Colonic mucosa (tissue), 4 donors: ENCODE results near the gene VSNL1. TPM values are rescaled to one million over a fixed set of nuclear protein-coding genes. Genes with fewer than 3 reads are reported as not detected.

Experiments used
- DNase-seq: peaks from one replicate; pipeline ENCODE4 v3.0.0-alpha.2; 2020
- H3K27ac ChIP-seq: fragments of 200-600 bp; one replicate; pipeline ENCODE4 v1.8.0; 2021
- H3K27me3 ChIP-seq: fragments of 200-600 bp; one replicate; pipeline ENCODE4 v1.8.0; 2021
- H3K36me3 ChIP-seq: fragments of 200-600 bp; one replicate; pipeline ENCODE4 v1.8.0; 2021
- H3K4me1 ChIP-seq: fragments of 200-600 bp; one replicate; pipeline ENCODE4 v1.8.0; 2021; ENCODE audit warnings: mild to moderate bottlenecking
- H3K4me3 ChIP-seq: fragments of 200-600 bp; one replicate; pipeline ENCODE4 v1.8.0; 2021
- H3K9ac ChIP-seq, 2 donors: one replicate each; pipeline ENCODE4 v1.7.0; 2013; ENCODE audit warnings: control low read depth in 2 of 2, low read depth in 2 of 2, low read length in 2 of 2
- H3K9me3 ChIP-seq: fragments of 200-600 bp; one replicate; pipeline ENCODE4 v1.8.0; 2021
- CTCF ChIP-seq: fragments of 200-600 bp; IDR thresholded peaks from one replicate; pipeline ENCODE4 v1.8.0; 2022; ENCODE audit warnings: antibody characterized with exemption, mild to moderate bottlenecking
- intact Hi-C: fragments of 100-400 bp; cut with DNase I; formaldehyde crosslinking; loops from one replicate; pipeline ENCODE4 v1.14.1; 2022
- total RNA-seq, 2 donors: library from RNA; stranded (reverse); fragmentation: NEBNext Ultra II Directional in 1 of 2; extraction: Animal tissue kit (Norgen Biotek cat#: 25700) in 1 of 2; gene quantifications; one replicate each; pipeline ENCODE4 v1.2.1, GENCODE V29; 2021
- donor health status: healthy.
- donor health status: DM: no; HTN: no; CAD: no.
- donor health status: DM: no; HTN: no; CAD: no.

The VSNL1 gene
- total RNA-seq, 2 donors from 2014 or later = 7.4 to 8.1 TPM

- no peaks in the 10 kb centered on the region for H3K4me1 ChIP-seq
- H3K27me3 ChIP-seq = no peaks in the 10 kb centered on the region
- intact Hi-C loops = no loop called here
Measured at GRCh38 chr2:17538844-17539554, 1.5 kb upstream of the VSNL1 start.

GRCh38 chr2:17539611-17540092 lies 844 bp upstream of the VSNL1 start:
- H3K9ac ChIP-seq = peak overlapping the region; percentile 81 to 89
- intact Hi-C loops = no loop called here
- TF ChIP-seq CTCF = no peak
- DNase-seq = peak; percentile 79
- no peaks in the 10 kb centered on the region for H3K36me3 ChIP-seq
- peak overlapping the region; percentile 49 for H3K4me3 ChIP-seq
- peak overlapping the region; percentile 83 for H3K27ac ChIP-seq
- no peaks in the 10 kb centered on the region for H3K4me1 ChIP-seq
- no peaks in the 10 kb centered on the region for H3K27me3 ChIP-seq
- no peaks in the 10 kb centered on the region for H3K9me3 ChIP-seq

More at GRCh38 chr2:17538844-17539554, 1.5 kb upstream of the VSNL1 start:
- Histone ChIP-seq H3K9me3 (no peaks in the 10 kb centered on the region), H3K27ac (peak overlapping the region; percentile 83), H3K36me3 (no peaks in the 10 kb centered on the region), H3K4me3 (peak overlapping the region; percentile 49), H3K9ac (peak overlapping the region; percentile 37 to 89)
- no peak for TF ChIP-seq CTCF
- DNase-seq = peak; percentile 75

- peak overlapping the region; percentile 17 to 89 for H3K9ac ChIP-seq
- peak overlapping the region; percentile 49 for H3K4me3 ChIP-seq
- H3K27ac ChIP-seq = peak overlapping the region; percentile 83
- no peak for DNase-seq
- peaks cover under 1% of the 10 kb centered on the region for H3K4me1 ChIP-seq
- no peaks in the 10 kb centered on the region for H3K27me3 ChIP-seq
- H3K9me3 ChIP-seq = no peaks in the 10 kb centered on the region
- no peak for TF ChIP-seq CTCF
- H3K36me3 ChIP-seq = no peaks in the 10 kb centered on the region
- intact Hi-C loops = no loop called here
Measured at GRCh38 chr2:17540813-17541530, 476 bp downstream of the VSNL1 start.

- H3K4me1 ChIP-seq = peaks cover 4% of the 10 kb centered on the region
- H3K27me3 ChIP-seq = no peaks in the 10 kb centered on the region
- TF ChIP-seq CTCF = no peak
- intact Hi-C loops = no loop called here
- H3K4me3 ChIP-seq = peak overlapping the region; percentile 49
- H3K36me3 ChIP-seq = no peaks in the 10 kb centered on the region
- H3K9ac ChIP-seq = peak overlapping the region in 1 of 2 donors; percentile 89
- H3K27ac ChIP-seq = peak overlapping the region; percentile 83
- no peaks in the 10 kb centered on the region for H3K9me3 ChIP-seq
- no peak for DNase-seq
Measured at GRCh38 chr2:17541531-17541950, 1.0 kb downstream of the VSNL1 start.

- TF ChIP-seq CTCF = no peak
- Histone ChIP-seq H3K36me3 (no peaks in the 10 kb centered on the region), H3K9ac (peak overlapping the region in 1 of 2 donors; percentile 64), H3K27ac (no peak overlapping the region), H3K4me1 (peaks cover 4% of the 10 kb centered on the region), H3K9me3 (no peaks in the 10 kb centered on the region), H3K27me3 (no peaks in the 10 kb centered on the region), H3K4me3 (no peak overlapping the region)
- intact Hi-C loops = no loop called here
- no peak for DNase-seq
Measured at GRCh38 chr2:17542471-17542870, 2.0 kb downstream of the VSNL1 start.
